BE2C (cell line): ENCODE measurements around the gene CACNB2.
"Not testable (repeated sequence)": the region's sequence is repeated elsewhere in the genome, so short reads cannot be mapped to it uniquely, and the experiment has no call there.

Experiments
- DNase-seq: peaks from one replicate; pipeline ENCODE4 v3.0.0-alpha.2; 2020
- H3K27me3 ChIP-seq: fragments of 250-450 bp; sonication (Bioruptor Pico); 2 replicates; pipeline ENCODE4 v1.5.1; 2020; ENCODE audit warnings: mild to moderate bottlenecking
- H3K36me3 ChIP-seq: fragments of 250-450 bp; sonication (Bioruptor Pico); 2 replicates; pipeline ENCODE4 v1.5.1; 2020; ENCODE audit warnings: mild to moderate bottlenecking
- H3K4me1 ChIP-seq: fragments of 250-450 bp; sonication (Bioruptor Pico); 2 replicates; pipeline ENCODE4 v1.5.1; 2020
- H3K4me3 ChIP-seq: 2 replicates; pipeline ENCODE4 v1.5.1; 2011; ENCODE audit warnings: low read depth, low read length
- H3K9me3 ChIP-seq: fragments of 250-450 bp; sonication (Bioruptor Pico); 2 replicates; pipeline ENCODE4 v1.5.1; 2020
- TF ChIP-seq, protein P1 (sequence below): IDR thresholded peaks from 2 replicates; pipeline ENCODE4 v1.5.1; 2012; ENCODE audit warnings: mild to moderate bottlenecking, low read depth, low read length

The CACNB2 gene

DNA sequence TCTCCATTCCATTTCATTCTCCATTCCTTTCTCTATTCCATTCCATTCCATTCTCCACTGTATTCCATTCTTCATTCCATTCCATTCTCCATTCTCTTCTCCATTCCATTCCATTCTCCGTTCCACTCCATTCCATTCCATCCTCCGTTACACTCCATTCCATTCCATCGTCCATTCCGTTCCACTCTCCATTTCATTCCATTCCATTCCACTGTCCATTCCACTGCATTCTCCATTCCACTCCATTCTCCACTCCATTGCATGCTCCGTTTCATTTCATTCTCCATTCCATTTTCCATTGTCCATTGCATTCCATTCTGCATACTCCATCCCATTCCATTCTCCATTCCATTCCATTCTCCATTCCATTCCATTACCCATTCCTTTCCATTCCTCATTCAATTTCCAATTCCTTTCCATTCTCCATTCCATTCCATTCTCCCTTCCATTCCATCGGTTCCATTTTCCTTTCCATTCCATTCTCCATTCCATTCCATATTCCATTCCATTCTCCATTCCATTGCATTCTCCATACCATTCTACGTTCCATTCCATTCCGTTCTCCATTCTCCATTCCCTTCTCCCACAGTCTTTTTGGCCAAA is 432.8 kb downstream of the CACNB2 start:
- H3K4me1 ChIP-seq, result no peaks in the 10 kb centered on the region
- no peaks in the 10 kb centered on the region; the same call in 1 of the 2 replicates for H3K36me3 ChIP-seq
- no peaks in the 10 kb centered on the region for H3K27me3 ChIP-seq
- TF ChIP-seq, protein P1, sequence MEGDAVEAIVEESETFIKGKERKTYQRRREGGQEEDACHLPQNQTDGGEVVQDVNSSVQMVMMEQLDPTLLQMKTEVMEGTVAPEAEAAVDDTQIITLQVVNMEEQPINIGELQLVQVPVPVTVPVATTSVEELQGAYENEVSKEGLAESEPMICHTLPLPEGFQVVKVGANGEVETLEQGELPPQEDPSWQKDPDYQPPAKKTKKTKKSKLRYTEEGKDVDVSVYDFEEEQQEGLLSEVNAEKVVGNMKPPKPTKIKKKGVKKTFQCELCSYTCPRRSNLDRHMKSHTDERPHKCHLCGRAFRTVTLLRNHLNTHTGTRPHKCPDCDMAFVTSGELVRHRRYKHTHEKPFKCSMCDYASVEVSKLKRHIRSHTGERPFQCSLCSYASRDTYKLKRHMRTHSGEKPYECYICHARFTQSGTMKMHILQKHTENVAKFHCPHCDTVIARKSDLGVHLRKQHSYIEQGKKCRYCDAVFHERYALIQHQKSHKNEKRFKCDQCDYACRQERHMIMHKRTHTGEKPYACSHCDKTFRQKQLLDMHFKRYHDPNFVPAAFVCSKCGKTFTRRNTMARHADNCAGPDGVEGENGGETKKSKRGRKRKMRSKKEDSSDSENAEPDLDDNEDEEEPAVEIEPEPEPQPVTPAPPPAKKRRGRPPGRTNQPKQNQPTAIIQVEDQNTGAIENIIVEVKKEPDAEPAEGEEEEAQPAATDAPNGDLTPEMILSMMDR, result no peak
- H3K9me3 ChIP-seq, result no peaks in the 10 kb centered on the region; the same call in 1 of the 2 replicates
- DNase-seq, result no peak
- no peak overlapping the region for H3K4me3 ChIP-seq

- Histone ChIP-seq H3K9me3 (no peaks in the 10 kb centered on the region; the same call in 1 of the 2 replicates), H3K27me3 (no peaks in the 10 kb centered on the region), H3K4me1 (no peaks in the 10 kb centered on the region), H3K36me3 (peaks cover 8% of the 10 kb centered on the region), H3K4me3 (no peak overlapping the region)
- no peak for DNase-seq
- TF ChIP-seq, protein P1, result no peak
Observed at GRCh38 chr10:18576586-18576985, 436.4 kb downstream of the CACNB2 start.

- TF ChIP-seq, protein P1, result no peak
- no peak for DNase-seq
- H3K9me3 ChIP-seq, result no peaks in the 10 kb centered on the region; the same call in 1 of the 2 replicates
- H3K36me3 ChIP-seq, result peaks cover 12% of the 10 kb centered on the region
- H3K4me3 ChIP-seq, result no peak overlapping the region
- no peaks in the 10 kb centered on the region for H3K27me3 ChIP-seq
- H3K4me1 ChIP-seq, result no peaks in the 10 kb centered on the region
Observed at GRCh38 chr10:18577823-18578685, 437.8 kb downstream of the CACNB2 start.

- Histone ChIP-seq H3K36me3 (peaks cover 24% of the 10 kb centered on the region), H3K4me1 (no peaks in the 10 kb centered on the region)
Observed at GRCh38 chr10:18582803-18583202, 442.6 kb downstream of the CACNB2 start.

GRCh38 chr10:18583575-18584270 is 443.5 kb downstream of the CACNB2 start:
- Histone ChIP-seq H3K36me3 (peaks cover 28% of the 10 kb centered on the region), H3K9me3 (no peaks in the 10 kb centered on the region), H3K4me1 (no peaks in the 10 kb centered on the region), H3K4me3 (no peak overlapping the region), H3K27me3 (no peaks in the 10 kb centered on the region)
- no peak for DNase-seq
- TF ChIP-seq, protein P1, result no peak; the same call in 1 of the 2 replicates

More at GRCh38 chr10:18582803-18583202, 442.6 kb downstream of the CACNB2 start:
- TF ChIP-seq, protein P1, result no peak
- H3K4me3 ChIP-seq, result no peak overlapping the region
- DNase-seq, result no peak
- no peaks in the 10 kb centered on the region for H3K9me3 ChIP-seq
- H3K27me3 ChIP-seq, result no peaks in the 10 kb centered on the region

GRCh38 chr10:18586637-18587036 is 446.4 kb downstream of the CACNB2 start:
- peaks cover 20% of the 10 kb centered on the region for H3K36me3 ChIP-seq
- not testable (repeated sequence) for H3K9me3 ChIP-seq, H3K4me1 ChIP-seq, DNase-seq, H3K4me3 ChIP-seq, H3K27me3 ChIP-seq

GRCh38 chr10:18591141-18591540 is 450.9 kb downstream of the CACNB2 start:
- not testable (repeated sequence) for DNase-seq, H3K4me3 ChIP-seq, H3K27me3 ChIP-seq, H3K9me3 ChIP-seq, H3K4me1 ChIP-seq
- H3K36me3 ChIP-seq, result peaks cover 20% of the 10 kb centered on the region
